NB4 (cell line): ENCODE results near the gene STX10.

Source experiments
- DNase-seq: peaks from one replicate; pipeline ENCODE4 v3.0.0; 2010; ENCODE audit warnings: low read depth
- H3K4me3 ChIP-seq: one replicate; pipeline ENCODE4 v1.5.1; 2011; ENCODE audit warnings: mild to moderate bottlenecking, low read depth, low read length, moderate library complexity
- MYC ChIP-seq: IDR thresholded peaks from 2 replicates; pipeline ENCODE4 v1.6.1; 2011; ENCODE audit warnings: low read depth, low read length
- POLR2A ChIP-seq: IDR thresholded peaks from 2 replicates; pipeline ENCODE4 v1.6.1; 2011; ENCODE audit warnings: mild to moderate bottlenecking; ENCODE audit not compliant: insufficient read length; ENCODE audit errors: extremely low read depth
- TF ChIP-seq, protein P1 (sequence below): IDR thresholded peaks from one replicate; pipeline ENCODE4 v1.5.1; 2012; ENCODE audit warnings: low read depth, low read length
- TF ChIP-seq, protein P2 (sequence below): IDR thresholded peaks from 2 replicates; pipeline ENCODE4 v1.6.1; 2011; ENCODE audit warnings: low read depth, low read length

Gene STX10

GRCh38 chr19:13102666-13103580, 47.3 kb downstream of the STX10 start, which contains the start of gene LYL1:
TSS of gene LYL1 (minus strand) at chr19:13102858. CDS start at chr19:13101171, 1,687 bp downstream.
- DNase-seq: peak; percentile 96
- peak; percentile 64; the same call in 1 of the 2 replicates for TF ChIP-seq MYC
- TF ChIP-seq POLR2A: peak; percentile 51
- TF ChIP-seq, protein P1, sequence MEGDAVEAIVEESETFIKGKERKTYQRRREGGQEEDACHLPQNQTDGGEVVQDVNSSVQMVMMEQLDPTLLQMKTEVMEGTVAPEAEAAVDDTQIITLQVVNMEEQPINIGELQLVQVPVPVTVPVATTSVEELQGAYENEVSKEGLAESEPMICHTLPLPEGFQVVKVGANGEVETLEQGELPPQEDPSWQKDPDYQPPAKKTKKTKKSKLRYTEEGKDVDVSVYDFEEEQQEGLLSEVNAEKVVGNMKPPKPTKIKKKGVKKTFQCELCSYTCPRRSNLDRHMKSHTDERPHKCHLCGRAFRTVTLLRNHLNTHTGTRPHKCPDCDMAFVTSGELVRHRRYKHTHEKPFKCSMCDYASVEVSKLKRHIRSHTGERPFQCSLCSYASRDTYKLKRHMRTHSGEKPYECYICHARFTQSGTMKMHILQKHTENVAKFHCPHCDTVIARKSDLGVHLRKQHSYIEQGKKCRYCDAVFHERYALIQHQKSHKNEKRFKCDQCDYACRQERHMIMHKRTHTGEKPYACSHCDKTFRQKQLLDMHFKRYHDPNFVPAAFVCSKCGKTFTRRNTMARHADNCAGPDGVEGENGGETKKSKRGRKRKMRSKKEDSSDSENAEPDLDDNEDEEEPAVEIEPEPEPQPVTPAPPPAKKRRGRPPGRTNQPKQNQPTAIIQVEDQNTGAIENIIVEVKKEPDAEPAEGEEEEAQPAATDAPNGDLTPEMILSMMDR: no peak
- TF ChIP-seq, protein P2, sequence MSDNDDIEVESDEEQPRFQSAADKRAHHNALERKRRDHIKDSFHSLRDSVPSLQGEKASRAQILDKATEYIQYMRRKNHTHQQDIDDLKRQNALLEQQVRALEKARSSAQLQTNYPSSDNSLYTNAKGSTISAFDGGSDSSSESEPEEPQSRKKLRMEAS: peak; percentile 48
- peak within 1 kb of the TSS; percentile 98 for H3K4me3 ChIP-seq

GRCh38 chr19:13102416-13102665, 47.8 kb downstream of the STX10 start:
- TF ChIP-seq, protein P2: no peak
- TF ChIP-seq MYC (no peak), POLR2A (no peak)
- TF ChIP-seq, protein P1: no peak
- DNase-seq: no peak
- peak overlapping the region; percentile 98 for H3K4me3 ChIP-seq

GRCh38 chr19:13101590-13102415, 48.4 kb downstream of the STX10 start:
- DNase-seq: no peak
- no peak for TF ChIP-seq POLR2A
- TF ChIP-seq, protein P2: no peak
- TF ChIP-seq, protein P1: no peak
- no peak for TF ChIP-seq MYC
- H3K4me3 ChIP-seq: peak overlapping the region; percentile 98

GRCh38 chr19:13100841-13101589, 49.2 kb downstream of the STX10 start:
- H3K4me3 ChIP-seq: peak overlapping the region; percentile 98
- TF ChIP-seq, protein P1: peak; percentile 47
- TF ChIP-seq POLR2A: no peak
- TF ChIP-seq, protein P2: no peak
- 0 out of 2 replicates have a peak, but pooled peaks have one; percentile 14 for TF ChIP-seq MYC

DNA sequence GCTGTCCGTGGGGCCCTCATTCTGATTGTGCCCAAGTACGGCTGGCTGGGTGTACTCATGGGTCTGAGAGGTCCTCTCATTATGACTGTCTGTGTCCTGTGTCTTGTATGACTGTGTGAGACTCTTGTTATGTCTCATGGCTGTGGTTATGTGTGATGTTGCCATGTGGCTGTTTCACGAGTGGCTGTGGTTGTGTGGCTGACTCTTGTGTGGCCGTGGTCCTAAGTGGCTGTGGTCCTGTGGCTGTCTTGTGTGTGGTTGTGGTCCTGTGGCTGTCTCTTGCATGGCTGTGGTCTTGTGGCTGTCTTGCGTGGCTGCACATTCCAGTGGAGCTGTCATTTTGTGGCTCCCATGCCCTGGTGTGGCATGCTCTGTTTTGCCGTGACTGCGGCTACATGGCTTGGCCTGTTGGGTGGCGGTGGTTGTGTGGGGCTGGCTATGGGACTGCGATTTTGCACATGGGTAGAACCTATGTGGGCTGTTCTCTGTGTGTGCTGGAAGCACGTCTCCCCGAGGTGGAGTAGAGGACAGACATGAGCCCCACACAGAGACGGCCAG, 50.1 kb downstream of the STX10 start:
- peak overlapping the region; percentile 98 for H3K4me3 ChIP-seq
- TF ChIP-seq POLR2A (no peak), MYC (no peak)
- TF ChIP-seq, protein P1: no peak
- TF ChIP-seq, protein P2: peak; percentile 17; the same call in 1 of the 2 replicates
- DNase-seq: peak; percentile 74

More at GRCh38 chr19:13100841-13101589, 49.2 kb downstream of the STX10 start:
- DNase-seq: peak; percentile 59
